SU-DHL-6 (cell line): ENCODE measurements around the gene CCDC102A.

Experiments
- H2AFZ ChIP-seq: fragments of 200-600 bp; sonication (generic); 2 replicates; pipeline ENCODE4 v1.6.1; 2014; ENCODE audit warnings: low read depth, mild to moderate bottlenecking, moderate library complexity, mixed read lengths, antibody characterized with exemption, low read length; ENCODE audit not compliant: severe bottlenecking
- H3F3A ChIP-seq: fragments of 200-600 bp; shearing (Covaris generic); 2 replicates; pipeline ENCODE4 v1.6.0; 2016; ENCODE audit warnings: antibody characterized with exemption, mild to moderate bottlenecking; ENCODE audit not compliant: insufficient read depth
- H3K27ac ChIP-seq: fragments of 200-600 bp; sonication (generic); 2 replicates; pipeline ENCODE4 v1.5.1; 2016; ENCODE audit warnings: low read depth, mild to moderate bottlenecking, low read length, moderate library complexity, mixed read lengths
- H3K27me3 ChIP-seq: fragments of 200-600 bp; sonication (generic), shearing (Covaris generic); 2 replicates; pipeline ENCODE4 v1.6.0; 2014; ENCODE audit warnings: mild to moderate bottlenecking, low read length
- H3K36me3 ChIP-seq: fragments of 200-600 bp; sonication (generic); 2 replicates; pipeline ENCODE4 v1.6.1; 2014; ENCODE audit warnings: mild to moderate bottlenecking, low read length, mixed read lengths
- H3K4me2 ChIP-seq: fragments of 300-600, 200-600 bp; shearing (Covaris generic), sonication (generic); 2 replicates; pipeline ENCODE4 v1.6.0; 2014; ENCODE audit warnings: low read length, low read depth, mild to moderate bottlenecking; ENCODE audit not compliant: poor library complexity, severe bottlenecking
- H3K4me3 ChIP-seq: fragments of 200-600 bp; sonication (generic); 2 replicates; pipeline ENCODE4 v1.5.1; 2014; ENCODE audit warnings: antibody characterized with exemption, low read length, mild to moderate bottlenecking, mixed read lengths; ENCODE audit not compliant: insufficient read depth, poor library complexity, severe bottlenecking
- H3K79me2 ChIP-seq: fragments of 200-600 bp; sonication (generic); 2 replicates; pipeline ENCODE4 v1.6.1; 2014; ENCODE audit warnings: mild to moderate bottlenecking, low read length, moderate library complexity; ENCODE audit not compliant: insufficient read depth
- H3K9ac ChIP-seq: fragments of 200-600 bp; sonication (generic); 2 replicates; pipeline ENCODE4 v1.7.0; 2014; ENCODE audit warnings: mild to moderate bottlenecking, low read length
- H3K9me2 ChIP-seq: fragments of 200-600 bp; sonication (generic); replicated peaks from 2 replicates; pipeline ENCODE4 v1.6.1; 2014; ENCODE audit warnings: low read length; ENCODE audit not compliant: insufficient read depth
- H3K9me3 ChIP-seq: fragments of 200-600 bp; sonication (generic); 2 replicates; pipeline ENCODE4 v1.6.1; 2014; ENCODE audit warnings: low read length, mixed read lengths; ENCODE audit not compliant: insufficient read depth
- H4K20me1 ChIP-seq: fragments of 200-600 bp; sonication (generic); 2 replicates; pipeline ENCODE4 v1.6.1; 2014; ENCODE audit warnings: low read depth, mild to moderate bottlenecking, antibody characterized with exemption, low read length, moderate library complexity, mixed read lengths
- CTCF ChIP-seq: fragments of 200-600 bp; sonication (generic); IDR thresholded peaks from one replicate; pipeline ENCODE4 v1.5.1; 2017; ENCODE audit warnings: antibody characterized with exemption, mild to moderate bottlenecking, low read length, moderate library complexity; ENCODE audit not compliant: insufficient read depth, poor library complexity, severe bottlenecking
- EZH2phosphoT487 ChIP-seq: fragments of 200-600 bp; sonication (generic), shearing (Covaris generic); conservative IDR thresholded peaks from 2 replicates; pipeline ENCODE4 v1.6.1; 2018; ENCODE audit warnings: mild to moderate bottlenecking, antibody characterized with exemption, low read length, moderate library complexity, mixed read lengths

Gene CCDC102A

DNA sequence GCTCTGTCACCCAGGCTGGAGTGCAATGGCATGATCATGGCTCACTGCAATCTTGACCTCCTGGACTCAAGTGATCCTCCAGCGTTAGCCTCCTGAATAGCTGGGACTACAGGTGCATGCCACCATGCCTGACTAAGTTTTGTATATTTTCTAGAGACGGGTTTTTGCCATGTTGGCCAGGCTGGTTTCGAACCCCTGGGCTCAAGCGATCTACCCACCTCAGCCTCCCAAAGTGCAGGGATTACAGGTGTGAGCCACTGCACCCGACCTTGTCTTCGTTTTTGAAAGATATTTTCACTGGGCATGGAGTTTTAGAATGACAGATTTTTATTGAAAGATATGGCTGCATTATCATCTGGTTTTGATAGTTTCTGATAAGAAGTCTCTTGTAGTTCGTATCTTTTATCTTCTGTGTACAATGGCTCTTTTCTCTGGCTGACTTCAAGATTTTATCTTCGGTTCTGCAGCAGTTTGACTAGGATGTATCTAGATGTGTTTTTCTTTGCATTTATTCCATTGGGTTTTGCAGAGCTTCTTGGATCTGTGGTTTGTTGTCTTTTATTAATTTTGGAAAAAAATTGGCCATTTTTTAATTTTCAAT lies 20.7 kb upstream of the CCDC102A start:
- H3K9me2 ChIP-seq, result no peaks in the 10 kb centered on the region
- TF ChIP-seq CTCF (no peak), EZH2phosphoT487 (no peak)
- no peak overlapping the region for H3K4me2 ChIP-seq
- no peaks in the 10 kb centered on the region for H3K79me2 ChIP-seq
- H2AFZ ChIP-seq, result no peak overlapping the region
- no peaks in the 10 kb centered on the region for H3K36me3 ChIP-seq
- no peaks in the 10 kb centered on the region for H3K9me3 ChIP-seq
- no peaks in the 10 kb centered on the region; the same call in 1 of the 2 replicates for H3K27me3 ChIP-seq
- H3K27ac ChIP-seq, result no peak overlapping the region
- no peaks in the 10 kb centered on the region for H3F3A ChIP-seq
- H4K20me1 ChIP-seq, result no peaks in the 10 kb centered on the region
- H3K4me3 ChIP-seq, result no peak overlapping the region
- H3K9ac ChIP-seq, result no peak overlapping the region

DNA sequence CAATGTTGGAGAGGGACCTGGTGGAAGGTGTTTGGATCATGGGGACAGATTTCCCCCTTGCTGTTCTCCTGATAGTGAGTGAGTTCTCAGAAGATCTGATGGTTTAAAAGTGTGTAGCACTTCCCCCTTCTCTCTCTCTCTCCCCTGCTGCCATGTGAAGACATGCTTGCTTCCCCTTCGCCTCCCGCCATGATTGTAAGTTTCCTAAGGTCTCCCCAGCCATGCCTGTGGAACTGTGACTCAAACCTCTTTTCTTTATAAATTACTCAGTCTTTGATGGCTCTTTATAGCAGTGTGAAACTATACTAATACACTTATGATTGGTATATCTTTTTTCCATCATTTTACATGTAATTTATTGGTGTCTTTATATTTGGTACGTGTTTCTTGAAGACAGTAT lies 19.5 kb upstream of the CCDC102A start:
- Histone ChIP-seq H3K27ac (no peak overlapping the region), H3K9me3 (no peaks in the 10 kb centered on the region), H3F3A (no peaks in the 10 kb centered on the region), H2AFZ (no peak overlapping the region), H3K36me3 (no peaks in the 10 kb centered on the region), H3K9ac (no peak overlapping the region), H4K20me1 (no peaks in the 10 kb centered on the region), H3K9me2 (no peaks in the 10 kb centered on the region), H3K4me2 (no peak overlapping the region), H3K27me3 (no peaks in the 10 kb centered on the region; the same call in 1 of the 2 replicates), H3K4me3 (no peak overlapping the region), H3K79me2 (no peaks in the 10 kb centered on the region)
- TF ChIP-seq CTCF, result no peak

- TF ChIP-seq CTCF, result no peak
- no peak for TF ChIP-seq EZH2phosphoT487
- no peaks in the 10 kb centered on the region for H3K79me2 ChIP-seq
- H3K9me3 ChIP-seq, result no peaks in the 10 kb centered on the region
- no peak overlapping the region for H2AFZ ChIP-seq
- no peaks in the 10 kb centered on the region for H3K9me2 ChIP-seq
- H3K36me3 ChIP-seq, result no peaks in the 10 kb centered on the region
- no peaks in the 10 kb centered on the region for H4K20me1 ChIP-seq
- H3F3A ChIP-seq, result no peaks in the 10 kb centered on the region
- no peak overlapping the region for H3K27ac ChIP-seq
- H3K4me3 ChIP-seq, result no peak overlapping the region
- no peak overlapping the region for H3K9ac ChIP-seq
- H3K27me3 ChIP-seq, result no peaks in the 10 kb centered on the region
- H3K4me2 ChIP-seq, result no peak overlapping the region
Measured at GRCh38 chr16:57551057-57551456, 14.7 kb upstream of the CCDC102A start.
